Suppressor macrophage (primary cell): Measurements from ENCODE around the gene TPRKB.
A peak's percentile ranks its signal among the peaks of the same experiment; 100 is the strongest.
"Not testable (repeated sequence)": the region's sequence is repeated elsewhere in the genome, so short reads cannot be mapped to it uniquely, and the experiment has no call there.

Source experiments
- DNase-seq, 4 experiments: peaks; one replicate each; pipeline ENCODE4 v3.0.0-alpha.2; 2020 to 2022

TPRKB gene

GRCh38 chr2:73700131-73700611 is 37.0 kb downstream of the TPRKB start:
- DNase-seq, result peak; percentile 70 to 83 (median 80)

- DNase-seq, result no peak
These were observed 37.7 kb downstream of the TPRKB start for GRCh38 chr2:73699437-73699836.

- DNase-seq, result no peak
These were observed 39.0 kb downstream of the TPRKB start for GRCh38 chr2:73698101-73698500.

- DNase-seq, result no peak
These were observed 39.5 kb downstream of the TPRKB start for GRCh38 chr2:73697606-73698005.

- DNase-seq, result not testable (repeated sequence)
These were observed 40.2 kb downstream of the TPRKB start for GRCh38 chr2:73696985-73697384.

GRCh38 chr2:73696521-73696920 is 40.6 kb downstream of the TPRKB start:
- DNase-seq, result not testable (repeated sequence)

GRCh38 chr2:73690372-73691088 is 46.6 kb downstream of the TPRKB start:
- peak; percentile 36 to 54 (median 38) for DNase-seq

- DNase-seq, result not testable (repeated sequence)
These were observed 48.7 kb downstream of the TPRKB start for GRCh38 chr2:73688494-73688893.

GRCh38 chr2:73685764-73686438 is 51.2 kb downstream of the TPRKB start:
- DNase-seq, result no peak

- not testable (repeated sequence) for DNase-seq
These were observed 52.2 kb downstream of the TPRKB start for GRCh38 chr2:73684905-73685304.

- not testable (repeated sequence) for DNase-seq
These were observed 52.8 kb downstream of the TPRKB start for GRCh38 chr2:73684325-73684724.

GRCh38 chr2:73679951-73680571 is 57.1 kb downstream of the TPRKB start:
- peak; percentile 62 to 78 (median 72) for DNase-seq
